HG03135 (cell line): ENCODE measurements around the gene KCNT2.

ENCODE experiments used
- ATAC-seq: cut with Tn5 transposase; IDR thresholded peaks from one replicate; pipeline ENCODE4 v1.9.1; 2021; ENCODE audit warnings: mild to moderate bottlenecking, moderate library complexity; ENCODE audit not compliant: unreplicated experiment

The KCNT2 gene

GRCh38 chr1:196209983-196210382 is 398.3 kb downstream of the KCNT2 start:
- no peak for ATAC-seq

- no peak for ATAC-seq
Observed at GRCh38 chr1:196209265-196209664, 399.0 kb downstream of the KCNT2 start.

GRCh38 chr1:196207612-196208217 is 400.5 kb downstream of the KCNT2 start:
- no peak for ATAC-seq

GRCh38 chr1:196205882-196206281 is 402.4 kb downstream of the KCNT2 start:
- ATAC-seq, result no peak

DNA sequence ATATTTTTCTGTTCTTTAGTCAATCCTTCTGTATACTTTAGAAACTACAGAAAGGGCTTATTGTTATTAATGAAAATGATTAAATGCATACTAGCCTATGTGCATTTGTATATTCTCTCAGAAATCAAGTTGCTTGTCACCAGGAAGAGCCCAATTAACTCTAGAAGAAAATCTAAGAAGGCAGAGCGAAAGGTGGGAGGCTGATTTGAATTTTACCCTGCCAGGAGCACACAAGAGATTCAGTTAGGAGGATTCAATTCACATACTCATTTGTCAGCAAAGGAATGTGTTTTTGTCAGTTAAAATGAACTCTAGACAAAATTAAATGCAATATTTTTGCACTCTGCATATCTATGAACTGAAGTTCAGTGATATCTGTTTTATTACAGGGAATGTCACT is 411.8 kb downstream of the KCNT2 start:
- ATAC-seq, result no peak

- ATAC-seq, result no peak
Observed at GRCh38 chr1:196193896-196194559, 414.2 kb downstream of the KCNT2 start.

DNA sequence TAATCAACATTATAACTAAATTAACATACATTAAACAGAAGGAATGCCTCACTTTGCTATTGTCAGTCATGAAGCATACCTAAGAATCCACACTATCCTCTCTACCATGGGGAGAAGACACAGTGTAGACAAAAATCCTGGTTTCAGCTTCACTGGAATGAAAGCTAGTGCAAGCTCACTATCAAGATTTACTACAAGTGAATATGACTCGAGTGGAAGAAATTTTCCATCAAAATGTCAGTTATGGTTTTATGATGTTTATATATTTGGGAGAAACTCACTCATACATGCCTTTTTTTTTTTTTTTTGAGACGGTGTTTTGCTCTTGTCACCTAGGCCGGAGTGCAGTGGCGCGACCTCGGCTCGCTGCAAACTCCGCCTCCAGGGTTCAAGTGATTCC is 424.3 kb downstream of the KCNT2 start:
- no peak for ATAC-seq

- ATAC-seq, result no peak
Observed at GRCh38 chr1:196181594-196181878, 426.7 kb downstream of the KCNT2 start.

- ATAC-seq, result no peak
Observed at GRCh38 chr1:196180847-196181593, 427.2 kb downstream of the KCNT2 start.

- no peak for ATAC-seq
Observed at GRCh38 chr1:196178083-196178635, 430.1 kb downstream of the KCNT2 start.
